Activated CD8-positive, alpha-beta memory T cell treated with anti-CD3 and anti-CD28 coated beads, Interleukin-2, amount 50 U/mL, for 1 hour (primary cell): ENCODE measurements around the gene FUT8.
"Not testable (repeated sequence)": the region's sequence is repeated elsewhere in the genome, so short reads cannot be mapped to it uniquely, and the experiment has no call there.

Source experiments
- DNase-seq: peaks from one replicate; pipeline ENCODE4 v3.0.0-alpha.2; 2020; ENCODE audit errors: extremely low read depth

FUT8 gene

DNA sequence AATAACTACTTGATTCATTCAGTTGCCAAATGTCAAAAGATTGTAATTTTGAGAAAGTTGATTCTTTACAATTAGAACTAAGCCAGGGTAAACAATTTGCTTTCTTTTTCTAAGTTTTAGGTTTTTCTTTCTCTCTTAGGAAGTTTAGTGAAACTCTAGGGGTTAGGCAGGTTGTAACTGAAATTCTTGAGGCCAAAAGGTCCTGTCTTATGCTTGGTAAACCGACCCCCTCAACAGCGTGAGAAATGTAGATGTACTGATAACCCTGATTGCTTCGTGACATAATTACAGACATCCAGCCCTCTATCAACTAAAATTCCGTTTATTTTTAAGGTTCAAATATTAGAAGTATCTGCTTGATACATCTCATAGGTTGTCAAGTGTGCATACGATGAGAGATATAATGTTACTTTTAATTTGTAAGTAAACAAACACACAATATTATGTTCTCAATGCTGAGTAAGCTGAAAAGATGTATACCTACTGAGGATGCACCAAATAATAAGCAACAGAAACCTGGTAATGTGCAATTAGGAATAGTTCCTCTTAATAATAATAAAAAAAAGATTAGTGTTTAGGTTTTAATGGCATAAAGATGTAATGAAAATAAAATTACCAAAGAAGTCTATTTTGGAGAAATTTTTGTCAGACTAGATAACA is 7.2 kb downstream of the FUT8 start:
- no peak for DNase-seq

DNA sequence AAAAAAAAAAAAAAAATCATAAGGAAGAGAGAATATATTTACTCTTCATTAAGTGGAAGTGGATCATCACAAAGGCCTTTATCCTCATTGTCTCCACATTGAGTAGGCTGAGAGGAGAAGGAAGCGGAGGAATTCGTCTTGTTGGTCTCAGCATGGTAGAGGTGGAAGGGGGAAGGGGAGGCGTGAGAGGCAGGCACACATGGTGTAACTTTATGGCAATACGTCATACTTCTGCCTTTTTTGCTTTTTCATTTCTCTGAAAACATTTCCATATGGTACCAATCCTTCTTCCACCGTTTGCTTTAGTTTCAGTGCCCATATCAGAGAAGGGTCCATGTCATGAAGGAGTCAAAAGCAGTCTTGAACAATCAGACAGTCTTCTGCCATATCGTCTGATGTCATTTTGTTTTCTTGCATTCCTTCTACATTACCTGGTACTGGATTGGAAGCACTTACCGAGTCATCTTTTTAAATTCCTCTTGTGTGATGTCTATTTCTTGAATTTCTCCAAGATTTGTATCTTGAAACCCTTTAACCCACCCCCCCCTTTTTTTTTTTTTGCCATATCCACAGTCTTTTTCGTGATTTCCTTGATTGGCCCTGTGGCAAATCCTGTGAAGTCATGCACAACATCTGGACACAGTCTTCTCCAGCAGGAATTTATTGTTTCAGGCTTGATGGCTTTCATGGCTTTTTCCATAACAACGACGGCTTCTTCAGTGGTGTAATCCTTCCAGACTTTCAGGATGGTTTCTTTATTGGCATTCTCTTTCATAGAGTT is 8.9 kb downstream of the FUT8 start:
- DNase-seq = no peak

DNA sequence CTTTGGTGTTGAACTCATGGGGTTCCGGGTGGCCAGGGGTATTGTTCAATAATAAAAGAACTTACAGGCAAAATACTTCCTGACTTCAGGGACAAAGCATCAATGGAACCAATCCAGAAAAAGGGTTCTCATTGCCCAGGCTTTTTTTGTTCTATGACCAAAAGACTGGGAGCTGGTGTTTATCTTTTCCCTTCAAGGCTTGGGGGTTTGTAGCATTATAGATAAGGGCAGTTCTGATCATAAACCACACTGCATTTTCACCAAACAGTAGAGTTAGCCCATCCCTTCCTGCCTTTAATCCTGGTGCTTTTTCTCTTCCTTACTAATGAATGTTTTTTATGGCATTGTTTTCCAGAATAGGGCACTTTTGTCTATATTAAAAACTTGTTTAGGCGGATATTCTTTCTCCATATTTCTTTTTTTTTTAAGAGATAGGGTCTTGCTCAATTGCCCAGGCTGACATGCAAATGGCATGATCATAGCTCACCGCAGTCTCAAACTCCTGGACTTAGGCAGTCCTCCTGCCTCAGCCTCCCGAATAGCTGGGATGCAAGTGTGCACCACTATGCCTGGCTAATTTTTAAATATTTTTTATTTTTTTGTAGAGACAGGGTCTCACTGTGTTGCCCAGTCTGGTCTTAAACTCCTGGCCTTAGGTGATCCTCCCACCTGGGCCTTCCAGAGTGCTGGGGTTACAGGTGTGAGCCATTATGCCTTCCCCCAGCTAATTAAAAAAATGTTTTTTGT is 9.7 kb downstream of the FUT8 start:
- DNase-seq = no peak

DNA sequence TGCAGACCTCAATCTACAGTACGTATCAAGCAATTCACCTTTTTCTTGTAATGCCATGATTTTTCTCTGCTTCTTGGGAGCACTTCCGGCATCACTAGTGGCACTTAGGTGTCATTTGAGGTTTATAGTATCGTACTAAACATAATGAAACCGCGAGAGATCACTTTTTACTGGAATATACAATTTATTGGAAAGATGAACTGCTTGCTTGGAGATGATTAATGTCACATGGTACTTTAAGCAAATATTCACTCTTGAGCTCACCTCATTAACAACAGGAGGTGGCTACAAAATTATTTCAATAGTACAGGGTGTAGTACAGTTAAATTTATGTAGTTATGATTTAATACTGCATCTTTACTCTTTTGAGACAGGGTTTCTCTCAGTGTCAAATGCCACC is 11.5 kb downstream of the FUT8 start:
- DNase-seq = no peak

DNA sequence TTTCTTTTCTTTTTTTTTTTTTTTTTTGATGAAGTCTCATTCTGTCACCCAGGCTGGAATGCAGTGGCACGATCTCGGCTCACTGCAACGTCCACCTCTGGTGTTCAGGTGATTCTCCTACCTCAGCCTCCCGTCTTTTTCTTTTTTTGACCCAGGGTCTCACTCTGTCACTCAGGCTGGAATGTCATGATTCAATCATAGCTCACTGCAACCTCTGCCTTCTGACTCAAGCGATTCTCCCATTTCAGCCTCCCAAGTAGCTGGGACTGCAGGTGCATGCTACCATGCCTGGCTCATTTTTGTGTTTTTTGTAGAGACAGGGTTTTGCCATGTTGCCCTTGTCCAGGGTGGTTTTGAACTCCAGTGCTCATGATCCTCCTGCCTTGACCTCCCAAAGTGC is 12.0 kb downstream of the FUT8 start:
- no peak for DNase-seq

DNA sequence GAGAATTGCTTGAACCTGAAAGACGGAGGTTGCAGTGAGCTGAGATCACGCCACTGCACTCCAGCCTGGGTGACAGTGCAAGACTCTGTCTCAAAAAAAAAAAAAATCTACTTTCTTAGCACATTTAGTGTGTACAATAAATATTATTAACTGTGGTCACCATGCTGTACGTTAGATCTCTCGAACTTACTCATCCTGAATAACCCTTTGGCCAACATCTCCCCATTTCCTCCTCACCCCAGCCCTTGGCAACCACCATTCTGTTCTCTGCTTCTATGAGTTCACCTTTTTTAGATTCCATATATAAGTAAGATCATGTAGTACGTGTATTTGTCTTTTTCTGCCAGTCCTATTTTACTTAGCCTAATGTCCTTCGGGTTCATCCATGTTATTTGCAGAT is 13.4 kb downstream of the FUT8 start:
- DNase-seq = no peak

DNA sequence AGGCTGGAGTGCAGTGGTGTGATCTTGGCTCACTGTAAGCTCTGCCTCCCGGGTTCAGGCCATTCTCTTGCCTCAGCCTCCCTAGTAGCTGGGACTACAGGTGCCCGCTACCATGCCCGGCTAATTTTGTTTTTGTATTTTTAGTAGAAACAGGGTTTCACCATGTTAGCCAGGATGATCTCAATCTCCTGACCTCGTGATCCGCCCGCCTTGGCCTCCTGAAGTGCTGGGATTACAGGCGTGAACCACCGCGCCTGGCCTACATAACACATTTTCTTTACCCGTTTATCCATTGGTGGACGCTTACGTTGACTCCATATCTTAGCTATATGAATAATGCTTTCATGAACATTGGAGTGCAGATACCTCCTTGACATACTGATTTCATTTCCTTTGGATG is 14.4 kb downstream of the FUT8 start:
- DNase-seq = not testable (repeated sequence)

DNA sequence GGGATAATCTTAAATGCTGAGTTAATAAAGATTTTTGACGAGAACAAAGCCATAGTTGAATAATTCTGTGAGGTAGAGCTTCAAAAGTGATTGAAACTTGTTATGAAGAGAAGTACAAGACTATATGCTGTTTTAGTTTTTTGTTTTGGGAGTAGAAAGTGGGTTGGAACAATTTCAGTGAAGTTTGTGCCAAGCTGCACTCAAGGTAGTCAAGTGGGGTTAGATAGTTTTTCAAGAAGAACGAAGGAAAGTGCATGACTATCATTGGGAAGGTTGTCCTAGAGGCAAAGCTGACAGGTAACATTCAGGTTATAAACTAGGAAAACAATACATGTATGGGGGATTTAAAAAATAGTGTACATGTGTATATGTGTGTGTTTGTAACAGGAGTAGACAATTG is 16.2 kb downstream of the FUT8 start:
- no peak for DNase-seq

DNA sequence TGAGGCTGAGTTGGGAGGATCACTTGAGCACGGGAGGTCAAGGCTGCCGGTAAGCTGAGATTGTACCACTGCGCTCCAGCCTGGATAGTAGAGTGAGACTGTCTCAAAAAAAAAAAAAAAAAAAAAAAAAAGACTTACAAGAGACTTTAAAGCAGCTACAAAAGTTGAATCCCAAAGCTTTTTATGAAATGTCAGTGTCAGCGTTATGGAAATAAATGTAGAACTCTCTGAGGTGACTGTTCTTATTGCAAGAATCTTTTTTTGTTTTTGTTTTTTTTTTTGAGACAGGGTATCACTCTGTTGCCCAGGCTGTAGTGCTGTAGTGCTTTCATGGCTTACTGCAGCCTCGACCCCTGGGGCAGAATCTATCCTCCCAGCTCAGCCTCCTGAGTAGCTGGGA is 17.2 kb downstream of the FUT8 start:
- DNase-seq = no peak

DNA sequence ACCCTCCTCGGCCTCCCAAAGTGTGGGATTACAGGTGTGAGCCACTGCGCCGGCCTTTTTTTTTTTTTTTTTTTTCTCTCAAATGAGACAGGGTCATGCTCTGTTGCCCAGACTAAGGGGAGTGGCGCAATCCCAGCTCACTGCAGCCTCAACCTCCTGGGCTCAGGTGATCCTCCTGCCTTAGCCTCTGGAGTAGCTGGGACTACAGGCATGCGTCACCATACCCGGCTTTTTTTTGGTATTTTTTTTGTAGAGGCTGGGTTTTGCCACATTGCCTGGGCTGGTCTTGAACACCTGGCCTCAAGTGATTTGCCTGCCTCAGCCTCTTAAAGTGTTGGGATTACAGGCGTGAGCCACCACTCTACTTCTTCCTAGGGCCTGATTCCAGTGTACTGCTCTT is 18.7 kb downstream of the FUT8 start:
- DNase-seq = no peak

DNA sequence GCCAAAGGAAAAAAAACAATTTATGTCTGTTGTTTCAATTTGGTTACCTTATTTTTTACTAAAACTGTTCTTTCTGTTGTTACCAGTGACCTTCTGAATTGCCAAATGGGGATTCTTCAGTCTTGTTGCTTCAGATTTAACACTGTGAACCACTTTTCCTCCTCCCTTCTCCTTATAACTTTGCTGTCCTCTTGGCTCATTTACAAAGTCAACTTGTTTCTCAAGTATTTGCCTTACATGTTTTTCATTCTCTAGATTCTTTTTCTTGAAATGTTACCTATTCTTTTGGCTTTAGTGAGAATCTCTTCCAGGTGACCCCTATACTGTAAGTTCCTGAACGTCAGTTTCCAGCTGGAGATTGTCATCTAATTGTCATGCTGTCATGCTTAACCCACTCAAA is 19.4 kb downstream of the FUT8 start:
- no peak for DNase-seq

DNA sequence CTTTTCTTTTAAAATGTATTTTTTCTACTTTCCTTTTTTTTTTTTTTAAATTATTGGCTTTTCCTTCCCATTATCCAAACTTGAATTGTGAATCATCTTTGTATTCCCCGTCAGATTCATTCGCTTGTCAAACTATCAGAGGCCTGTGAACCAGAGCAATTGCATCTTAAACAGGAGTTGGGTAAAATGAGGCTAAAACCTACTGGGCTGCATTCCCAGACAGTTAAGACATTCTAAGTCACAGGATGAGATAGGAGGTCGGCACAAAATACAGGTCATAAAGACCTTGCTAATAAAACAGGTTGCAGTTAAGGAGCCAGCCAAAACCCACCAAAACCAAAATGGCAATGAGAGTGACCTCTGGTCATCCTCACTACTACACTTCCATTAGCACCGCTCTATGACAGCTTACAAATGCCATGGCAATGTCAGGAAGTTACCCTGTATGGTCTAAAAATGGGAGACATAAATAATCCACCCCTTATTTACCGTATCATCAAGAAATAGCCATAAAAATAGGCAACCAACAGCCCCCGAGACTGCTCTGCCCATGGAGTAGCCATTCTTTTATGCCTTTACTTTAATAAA is 19.9 kb downstream of the FUT8 start:
- DNase-seq = no peak

DNA sequence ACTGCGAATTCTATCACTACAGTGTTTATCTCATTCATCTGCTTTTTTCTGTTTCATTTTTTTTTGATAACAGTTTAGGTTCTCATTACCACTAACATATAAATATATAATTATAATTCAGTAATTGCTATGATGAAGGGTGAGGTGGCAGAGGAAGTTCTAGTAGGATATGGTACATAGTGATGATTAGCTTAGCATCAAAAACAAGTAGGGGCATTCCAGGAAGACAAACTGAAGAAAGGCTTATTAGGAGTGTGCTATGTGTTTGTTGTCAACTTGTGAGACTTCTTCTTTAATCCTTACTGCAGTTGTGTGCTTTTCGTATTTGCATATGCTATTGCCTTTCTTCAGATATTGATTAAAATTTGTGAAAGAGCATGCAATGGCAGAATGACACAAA is 20.6 kb downstream of the FUT8 start:
- DNase-seq = no peak

DNA sequence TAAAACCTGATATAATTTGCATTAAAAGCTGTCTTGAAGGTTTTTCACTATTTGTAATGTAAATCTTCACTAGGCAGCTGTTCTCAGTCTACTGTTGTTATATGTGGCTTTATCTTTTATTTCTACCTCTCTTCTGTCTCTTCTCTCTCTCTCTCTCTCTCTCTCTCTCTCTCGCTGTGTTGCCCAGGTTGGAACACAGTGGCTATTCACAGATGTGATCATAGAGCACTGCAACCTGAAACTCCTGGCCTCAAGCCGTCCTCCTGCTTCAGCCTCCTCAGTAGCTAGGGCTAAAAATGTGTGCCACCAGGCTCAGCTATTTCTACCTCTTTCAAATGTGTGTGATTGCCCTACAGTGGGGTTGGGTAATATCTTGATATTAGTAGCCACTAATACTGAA is 21.1 kb downstream of the FUT8 start:
- no peak for DNase-seq

DNA sequence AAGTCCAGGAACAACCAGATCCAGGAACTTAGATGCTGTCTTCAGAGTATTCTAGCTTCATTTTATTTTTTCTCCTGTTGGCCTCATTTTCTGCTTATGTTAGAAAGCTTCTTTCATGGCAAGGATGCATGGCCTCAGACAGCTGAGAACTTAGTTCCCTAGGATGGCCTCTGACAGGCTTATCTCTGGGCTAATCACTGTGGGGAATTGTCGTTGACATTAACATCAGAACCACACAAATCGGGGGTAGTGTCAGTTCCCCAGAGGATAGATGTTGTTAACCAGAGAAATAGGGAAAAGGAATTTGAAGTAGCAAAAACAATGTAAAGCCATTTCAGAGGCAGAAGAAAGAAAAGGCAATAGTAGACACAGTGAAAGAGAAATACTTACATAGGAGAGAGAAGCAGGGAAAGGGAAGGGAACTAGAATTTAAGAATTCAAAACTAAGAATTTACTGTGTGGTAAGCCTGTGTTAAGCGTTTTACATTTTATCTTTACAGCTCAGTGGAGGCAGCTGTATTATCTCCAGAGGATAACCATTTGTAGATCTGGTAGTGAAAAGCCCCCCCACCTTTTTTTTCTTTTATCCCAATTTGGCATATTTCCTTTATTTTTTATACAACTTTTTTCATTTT is 21.8 kb downstream of the FUT8 start:
- no peak for DNase-seq

DNA sequence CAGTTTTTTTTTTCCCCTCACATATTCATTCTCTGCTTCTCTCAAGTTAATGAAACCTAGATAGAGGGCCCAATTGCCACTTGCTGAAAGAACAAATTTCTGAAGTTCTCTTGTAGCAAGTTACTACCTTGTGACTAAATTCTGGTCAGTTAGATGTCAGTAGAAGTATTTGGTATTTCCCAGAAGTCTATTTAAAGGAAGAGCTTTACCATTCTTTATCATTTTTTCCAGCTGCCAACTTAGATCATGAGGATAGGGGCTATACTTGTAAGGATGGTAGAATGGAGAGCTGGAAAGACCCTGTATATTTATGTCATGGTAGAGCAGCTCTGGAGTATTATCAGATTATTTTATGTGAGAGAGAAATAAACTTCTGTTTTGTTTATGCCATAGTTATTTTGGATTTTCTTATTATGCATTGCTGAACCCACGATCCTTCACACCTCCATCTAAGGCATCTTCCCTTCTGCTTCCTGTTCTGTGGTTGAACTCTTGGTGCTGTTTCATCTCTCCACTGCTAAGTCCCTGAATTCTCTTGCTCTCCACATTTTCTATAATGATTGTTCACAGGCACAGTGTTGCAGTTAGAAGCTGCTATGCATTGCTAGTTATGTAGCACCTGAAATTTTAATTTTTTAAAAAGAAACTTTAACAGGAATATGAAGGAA is 25.9 kb downstream of the FUT8 start:
- no peak for DNase-seq

DNA sequence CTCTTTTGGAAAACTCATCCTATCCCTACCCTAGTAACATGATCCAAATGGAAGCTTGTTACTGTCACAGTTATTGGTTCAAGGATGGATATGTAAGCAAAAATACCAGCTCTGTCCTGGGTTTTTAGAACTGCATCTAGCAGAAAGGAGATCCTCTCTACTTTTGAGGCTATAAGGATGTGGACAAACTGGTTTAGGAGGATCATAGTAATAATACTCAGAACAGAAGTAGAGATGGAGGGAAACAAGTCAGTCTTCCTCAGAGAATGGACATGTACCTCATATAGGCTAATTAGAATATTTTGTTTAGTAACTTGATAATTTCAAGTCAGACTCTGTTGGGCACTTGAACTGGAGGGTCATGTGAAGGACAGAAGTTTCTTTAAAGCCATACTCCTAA is 26.6 kb downstream of the FUT8 start:
- DNase-seq = no peak

DNA sequence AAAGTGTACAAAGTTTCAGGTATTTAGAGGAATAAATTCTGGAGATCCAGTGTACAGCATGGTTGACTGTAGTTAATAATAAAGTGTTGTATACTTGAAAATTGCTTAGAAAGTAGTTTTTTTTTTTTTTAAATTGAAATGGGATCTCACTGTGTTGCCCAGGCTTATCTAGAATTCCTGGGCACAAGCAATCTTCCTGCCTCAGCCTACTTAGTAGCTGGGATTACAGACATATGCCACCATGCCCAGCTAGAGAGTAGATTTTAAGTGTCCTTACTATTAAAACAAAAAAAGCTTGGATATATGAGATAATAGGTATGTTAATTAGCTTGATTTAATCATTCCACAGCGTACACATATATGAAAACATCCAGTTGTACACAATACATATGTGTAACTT is 27.7 kb downstream of the FUT8 start:
- DNase-seq = no peak

DNA sequence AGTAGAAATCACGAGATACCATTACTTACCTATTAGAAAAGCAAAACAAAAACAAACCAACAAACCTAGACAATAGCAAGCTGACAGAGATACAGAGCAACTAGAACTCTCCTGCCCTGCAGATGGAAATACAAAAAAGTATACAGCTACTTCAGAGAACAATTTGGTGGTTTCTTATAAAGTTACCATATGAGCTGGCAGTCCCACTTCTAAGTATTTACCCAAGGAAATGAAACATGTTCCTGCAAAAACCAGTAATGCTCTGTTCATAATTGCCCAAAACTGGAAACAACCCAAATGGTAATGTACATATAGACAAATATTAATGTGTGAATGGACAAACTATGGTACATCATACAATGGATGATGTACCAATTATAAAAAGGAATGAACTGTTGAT is 31.7 kb downstream of the FUT8 start:
- DNase-seq = no peak

DNA sequence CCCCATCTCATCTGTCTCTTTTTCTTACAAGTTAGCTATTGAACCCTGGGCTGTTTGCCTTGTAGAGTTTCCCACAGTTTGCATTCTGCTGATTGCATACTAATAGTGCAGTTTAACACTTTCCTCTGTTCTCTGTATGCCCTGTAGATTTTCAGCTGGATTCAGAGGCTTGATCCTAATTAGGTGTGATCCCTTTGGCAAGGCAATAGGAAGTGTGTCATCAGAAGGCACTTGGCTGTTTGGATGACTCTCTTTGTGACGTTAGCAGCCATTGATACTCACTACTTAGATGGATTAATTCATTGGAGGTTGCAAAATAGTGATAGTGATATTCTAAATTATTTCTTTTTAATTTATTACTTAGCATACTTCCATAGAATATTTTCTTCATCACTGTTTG is 33.6 kb downstream of the FUT8 start:
- DNase-seq = no peak

DNA sequence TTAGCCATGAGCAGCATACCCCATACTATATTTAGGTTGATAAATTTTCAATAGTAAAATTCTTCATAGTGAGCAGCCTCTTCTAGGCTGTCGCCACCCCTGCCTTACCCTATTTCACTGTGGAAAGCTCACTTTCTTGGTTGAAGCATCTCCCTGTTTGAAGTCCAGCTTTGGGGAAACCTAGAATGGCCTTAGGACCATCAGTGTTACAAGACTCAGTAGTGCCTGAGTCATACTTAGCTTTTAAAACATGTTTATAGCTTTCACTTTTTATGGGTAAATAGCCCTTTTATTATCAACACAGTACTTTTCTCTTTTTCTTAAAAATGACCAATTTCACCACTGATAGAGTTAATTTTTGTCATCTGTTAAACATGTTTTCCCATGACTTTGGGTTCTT is 37.1 kb downstream of the FUT8 start:
- DNase-seq = no peak
